IMR-90 (cell line): Measurements from ENCODE around the gene SLIT2. TPM values are rescaled to one million over a fixed set of nuclear protein-coding genes. Genes with fewer than 3 reads are reported as not detected.

Experiments
- ATAC-seq: fragments of 200-7000 bp; cut with Tn5 transposase; 2 replicates; pipeline ENCODE4 v1.9.1; 2020; ENCODE audit warnings: low read depth, mild to moderate bottlenecking, moderate library complexity
- BruUV-seq: library from RNA; stranded (reverse); fragments of 400-500 nt; replicated peaks from 2 replicates; lab custom pipeline; 2021; lab: Mats Ljungman, UMichigan
- CTCF ChIA-PET: fragments of 300-600 bp; formaldehyde crosslinking; extraction: SDS; loops from one replicate; lab custom pipeline; 2021; ENCODE audit warnings: antibody characterized with exemption; lab: Yijun Ruan, JAX
- POLR2A ChIA-PET: fragments of 300-600 bp; sonication (Branson Sonifier 250); formaldehyde crosslinking; loops from one replicate; lab custom pipeline; 2022; ENCODE audit warnings: antibody characterized with exemption; ENCODE audit not compliant: unreplicated experiment; lab: Charles Lee
- DNase-seq: peaks from one replicate; pipeline ENCODE4 v3.0.0; 2013
- H2AFZ ChIP-seq: replicated peaks from 2 replicates; pipeline ENCODE3; 2013; ENCODE audit warnings: low read length, mild to moderate bottlenecking; ENCODE audit not compliant: poor library complexity
- H2AK5ac ChIP-seq: 2 replicates; pipeline ENCODE4 v1.6.1; 2013; ENCODE audit warnings: low read depth, low read length, inconsistent platforms
- H2AK9ac ChIP-seq: replicated peaks from 2 replicates; pipeline ENCODE3; 2013; ENCODE audit warnings: mild to moderate bottlenecking, low read depth, low read length, moderate library complexity; ENCODE audit not compliant: poor library complexity
- H2BK120ac ChIP-seq: 2 replicates; pipeline ENCODE4 v1.6.1; 2013; ENCODE audit warnings: low read depth, low read length, inconsistent platforms
- H2BK15ac ChIP-seq: 3 replicates; pipeline ENCODE4 v1.6.1; 2013; ENCODE audit warnings: low read depth, low read length, inconsistent platforms
- H2BK20ac ChIP-seq: 2 replicates; pipeline ENCODE4 v1.6.1; 2013; ENCODE audit warnings: low read depth, mild to moderate bottlenecking, inconsistent platforms, low read length, moderate library complexity
- H2BK5ac ChIP-seq: 2 replicates; pipeline ENCODE4 v1.6.1; 2013; ENCODE audit warnings: mild to moderate bottlenecking, low read depth, low read length, inconsistent platforms; ENCODE audit not compliant: poor library complexity, severe bottlenecking
- H3K14ac ChIP-seq: replicated peaks from 2 replicates; pipeline ENCODE4 v1.6.1; 2013; ENCODE audit warnings: low read depth, low read length, inconsistent platforms
- H3K18ac ChIP-seq: 2 replicates; pipeline ENCODE4 v1.6.1; 2013; ENCODE audit warnings: low read depth, low read length, control low read depth
- H3K23ac ChIP-seq: 2 replicates; pipeline ENCODE4 v1.6.1; 2013; ENCODE audit warnings: low read depth, low read length, inconsistent platforms
- H3K27ac ChIP-seq: 2 replicates; pipeline ENCODE4 v1.5.1; 2013; ENCODE audit warnings: mild to moderate bottlenecking, control low read depth, low read length; ENCODE audit not compliant: insufficient read depth
- H3K27me3 ChIP-seq: 2 replicates; pipeline ENCODE4 v1.6.1; 2013; ENCODE audit warnings: low read length; ENCODE audit not compliant: control insufficient read depth, insufficient read depth
- H3K36me3 ChIP-seq: 2 replicates; pipeline ENCODE4 v1.6.1; 2013; ENCODE audit warnings: low read length, mixed read lengths; ENCODE audit not compliant: control insufficient read depth, insufficient read depth
- H3K4ac ChIP-seq: 2 replicates; pipeline ENCODE4 v1.6.1; 2013; ENCODE audit warnings: low read depth, low read length, inconsistent platforms
- H3K4me1 ChIP-seq: 2 replicates; pipeline ENCODE4 v1.6.1; 2013; ENCODE audit warnings: low read length, mixed read lengths; ENCODE audit not compliant: control insufficient read depth, insufficient read depth
- H3K4me2 ChIP-seq: 2 replicates; pipeline ENCODE4 v1.6.1; 2013; ENCODE audit warnings: low read depth, mild to moderate bottlenecking, control low read depth, low read length, moderate library complexity
- H3K4me3 ChIP-seq: 2 replicates; pipeline ENCODE4 v1.5.1; 2013; ENCODE audit warnings: low read depth, mild to moderate bottlenecking, control low read depth, low read length, moderate library complexity; ENCODE audit not compliant: insufficient read depth
- H3K56ac ChIP-seq: 2 replicates; pipeline ENCODE4 v1.6.1; 2013; ENCODE audit warnings: low read length, inconsistent platforms; ENCODE audit not compliant: insufficient read depth; ENCODE audit errors: extremely low read depth
- H3K79me1 ChIP-seq, 2 experiments: 2 replicates each; pipeline ENCODE4 v1.6.1; 2013; ENCODE audit warnings: low read length in 2 of 2, inconsistent platforms in 1 of 2, low read depth in 1 of 2
- H3K9ac ChIP-seq: 2 replicates; pipeline ENCODE4 v1.6.1; 2013; ENCODE audit warnings: low read depth, low read length, control low read depth
- H3K9me1 ChIP-seq: 2 replicates; pipeline ENCODE4 v1.6.1; 2013; ENCODE audit warnings: low read length, inconsistent platforms; ENCODE audit not compliant: insufficient read depth
- H3K9me3 ChIP-seq: 2 replicates; pipeline ENCODE4 v1.6.1; 2013; ENCODE audit warnings: low read length; ENCODE audit not compliant: control insufficient read depth, insufficient read depth
- H4K20me1 ChIP-seq: 2 replicates; pipeline ENCODE4 v1.6.1; 2013; ENCODE audit warnings: low read length, inconsistent platforms; ENCODE audit not compliant: insufficient read depth
- H4K5ac ChIP-seq: 2 replicates; pipeline ENCODE4 v1.6.1; 2013; ENCODE audit warnings: mild to moderate bottlenecking, low read depth, low read length, control low read depth
- H4K8ac ChIP-seq, 2 experiments: 2 replicates each; pipeline ENCODE4 v1.6.1; 2013; ENCODE audit warnings: low read depth in 2 of 2, low read length in 2 of 2, control low read depth in 1 of 2, inconsistent platforms in 1 of 2
- H4K91ac ChIP-seq: 2 replicates; pipeline ENCODE4 v1.6.1; 2013; ENCODE audit warnings: low read depth, low read length, inconsistent platforms; ENCODE audit not compliant: insufficient read depth
- BHLHE40 ChIP-seq: fragments of 150-350 bp; IDR thresholded peaks from 2 replicates; pipeline ENCODE4 v1.6.1; 2016; ENCODE audit warnings: mild to moderate bottlenecking, low read depth, low read length
- FOS ChIP-seq: fragments of 150-350 bp; IDR thresholded peaks from 2 replicates; pipeline ENCODE4 v1.6.1; 2016; ENCODE audit warnings: low read depth, low read length
- MAFK ChIP-seq: IDR thresholded peaks from 2 replicates; pipeline ENCODE4 v1.6.1; 2012; ENCODE audit warnings: low read depth, low read length, improper control_type of control experiment
- MAZ ChIP-seq: IDR thresholded peaks from 2 replicates; pipeline ENCODE4 v1.6.1; 2012; ENCODE audit warnings: low read depth, mild to moderate bottlenecking, low read length, improper control_type of control experiment, moderate library complexity, borderline replicate concordance
- MXI1 ChIP-seq: IDR thresholded peaks from 2 replicates; pipeline ENCODE4 v1.6.1; 2012; ENCODE audit warnings: low read depth, mild to moderate bottlenecking, low read length, moderate library complexity, borderline replicate concordance
- RAD21 ChIP-seq: IDR thresholded peaks from 2 replicates; pipeline ENCODE4 v1.6.1; 2012; ENCODE audit warnings: low read length, improper control_type of control experiment
- RCOR1 ChIP-seq: IDR thresholded peaks from 2 replicates; pipeline ENCODE4 v1.6.1; 2012; ENCODE audit warnings: mild to moderate bottlenecking, low read length, improper control_type of control experiment; ENCODE audit not compliant: insufficient replicate concordance
- WGBS, 2 experiments: methylation state at CpG; one replicate each; pipeline versions ENCODE4 v1.1.5 to v1.1.7; 2013; ENCODE audit warnings: missing lambda C conversion rate in 2 of 2; ENCODE audit not compliant: insufficient read length in 1 of 2; ENCODE audit errors: extremely low coverage in 2 of 2; 5-methylcytosine and 5-hydroxymethylcytosine counted together
- dilution Hi-C: fragments of 300-500 bp; cut with HindIII; formaldehyde crosslinking; loops from one replicate; pipeline ENCODE4 v1.14.3; 2018; ENCODE audit warnings: low sequenced_read_pairs; ENCODE audit not compliant: unreplicated experiment
- in situ Hi-C: fragments of 300-500 bp; cut with MboI; formaldehyde crosslinking; loops from 3 replicates; pipeline ENCODE4 v1.14.3; 2019; ENCODE audit warnings: low sequenced_read_pairs, inconsistent platforms, mixed read lengths
- intact Hi-C: fragments of 100-400 bp; cut with micrococcal nuclease; formaldehyde crosslinking; loops from 2 replicates; pipeline ENCODE4 v1.10.0; 2022
- polyA plus RNA-seq, 3 experiments: library from polyadenylated mRNA; depleted of rRNA; stranded (reverse); fragments of >200 nt; gene quantifications; 2 replicates each; pipeline ENCODE4 v1.2.3, GENCODE V29; 2012; ENCODE audit warnings: low replicate concordance in 1 of 3
- total RNA-seq: library from RNA; depleted of rRNA; stranded (reverse); fragments of >200 nt; gene quantifications from 2 replicates; pipeline ENCODE4 v1.2.3, GENCODE V29; 2012
- TF ChIP-seq, protein P1 (sequence below): fragments of 150-350 bp; IDR thresholded peaks from 2 replicates; pipeline ENCODE4 v1.6.1; 2016; ENCODE audit warnings: low read depth, mild to moderate bottlenecking, low read length, moderate library complexity, borderline replicate concordance

The SLIT2 gene
- total and polyA plus RNA-seq, 2 of the 4 experiments (the other 2 are of a cell fraction) = 13.6 to 14.3 TPM

DNA sequence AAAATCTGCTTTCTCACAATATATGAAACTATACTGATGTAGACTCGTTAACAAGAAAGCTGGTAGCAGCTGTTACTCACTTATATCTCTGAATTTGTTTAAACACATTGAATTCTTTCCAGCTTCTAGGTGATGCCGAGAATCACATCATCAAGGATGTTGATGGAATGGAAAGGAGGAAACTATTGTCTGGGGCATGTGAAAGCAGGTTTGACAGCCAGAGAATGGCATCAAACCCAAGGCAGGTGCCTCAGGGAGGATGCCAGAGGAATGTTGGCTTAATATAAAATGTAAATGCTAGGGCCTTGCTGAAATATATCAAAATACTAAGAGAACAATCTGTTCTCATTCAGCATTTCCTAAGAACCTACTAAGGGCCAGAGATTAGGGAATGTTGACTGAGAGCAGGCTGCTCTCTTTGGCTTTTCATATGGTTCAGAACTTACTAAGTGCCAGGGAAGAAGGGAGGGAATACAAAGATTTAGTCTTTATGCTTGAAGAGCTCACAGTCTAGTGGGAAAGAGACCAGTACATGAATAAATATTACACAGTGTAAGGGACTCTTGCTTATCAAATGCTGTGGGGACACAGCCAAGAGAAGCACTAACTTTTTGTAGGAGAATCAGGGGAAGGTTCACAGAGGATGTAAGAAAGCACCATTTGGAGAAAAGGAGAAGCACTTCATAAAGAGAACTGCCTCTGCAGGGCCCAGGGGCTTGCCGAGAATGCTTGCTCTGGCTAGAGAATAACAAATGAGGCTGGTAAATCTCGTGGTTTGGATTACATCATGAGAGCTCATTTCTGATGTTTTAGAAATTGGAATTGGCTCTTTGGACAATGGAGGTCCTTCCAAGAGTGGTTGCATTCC lies 14.7 kb downstream of the SLIT2 start:
- Histone ChIP-seq H3K27me3 (peaks cover 14% of the 10 kb centered on the region), H3K23ac (no peak overlapping the region), H4K8ac (no peak overlapping the region), H3K9ac (no peak overlapping the region), H2BK15ac (no peak overlapping the region), H4K5ac (no peak overlapping the region), H2AFZ (no peak overlapping the region), H3K14ac (no peak overlapping the region), H2BK20ac (no peak overlapping the region), H2BK120ac (no peak overlapping the region), H3K79me1 (no peaks in the 10 kb centered on the region), H3K36me3 (no peaks in the 10 kb centered on the region), H2AK9ac (no peak overlapping the region), H3K4ac (no peak overlapping the region), H4K91ac (no peak overlapping the region), H3K4me2 (no peak overlapping the region), H4K20me1 (no peaks in the 10 kb centered on the region), H3K4me1 (no peaks in the 10 kb centered on the region), H3K18ac (no peak overlapping the region), H3K27ac (no peak overlapping the region), H3K4me3 (no peak overlapping the region), H2AK5ac (no peak overlapping the region), H3K56ac (no peak overlapping the region), H3K9me1 (no peaks in the 10 kb centered on the region), H3K9me3 (no peaks in the 10 kb centered on the region), H2BK5ac (no peak overlapping the region)
- ATAC-seq (peak; percentile 32), DNase-seq (peak; percentile 61)
- no TSS peak for BruUV-seq
- CTCF ChIA-PET = interaction anchor here (0.6 to 1.7 kb wide), 2 partner anchors 162 to 206 kb away, joined by 3 to 6 read pairs; no protein-coding TSS in a partner anchor
- POLR2A ChIA-PET = no interaction called here
- in situ Hi-C loops = no loop called here
- dilution Hi-C loops = no loop called here
- TF ChIP-seq, protein P1, sequence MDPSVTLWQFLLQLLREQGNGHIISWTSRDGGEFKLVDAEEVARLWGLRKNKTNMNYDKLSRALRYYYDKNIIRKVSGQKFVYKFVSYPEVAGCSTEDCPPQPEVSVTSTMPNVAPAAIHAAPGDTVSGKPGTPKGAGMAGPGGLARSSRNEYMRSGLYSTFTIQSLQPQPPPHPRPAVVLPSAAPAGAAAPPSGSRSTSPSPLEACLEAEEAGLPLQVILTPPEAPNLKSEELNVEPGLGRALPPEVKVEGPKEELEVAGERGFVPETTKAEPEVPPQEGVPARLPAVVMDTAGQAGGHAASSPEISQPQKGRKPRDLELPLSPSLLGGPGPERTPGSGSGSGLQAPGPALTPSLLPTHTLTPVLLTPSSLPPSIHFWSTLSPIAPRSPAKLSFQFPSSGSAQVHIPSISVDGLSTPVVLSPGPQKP = no peak
- TF ChIP-seq RAD21 = no peak
- TF ChIP-seq BHLHE40 = no peak
- TF ChIP-seq FOS = no peak
- no peak for TF ChIP-seq MXI1
- no peak for TF ChIP-seq MAFK
- no peak for TF ChIP-seq RCOR1
- TF ChIP-seq MAZ = no peak
- no CpG with 5 or more reads among the region's 4 CpGs for whole genome bisulfite sequencing, 2 experiments
- intact Hi-C loops = no loop called here
